GM18858 (cell line): ENCODE results near the gene ARHGAP1.
"Not testable (repeated sequence)": the region's sequence is repeated elsewhere in the genome, so short reads cannot be mapped to it uniquely, and the experiment has no call there.

Experiments
- ATAC-seq: cut with Tn5 transposase; IDR thresholded peaks from one replicate; pipeline ENCODE4 v1.9.1; 2021; ENCODE audit not compliant: unreplicated experiment

The ARHGAP1 gene

GRCh38 chr11:46675288-46675851 is 25.0 kb downstream of the ARHGAP1 start:
- ATAC-seq: no peak

GRCh38 chr11:46674463-46675287 is 25.7 kb downstream of the ARHGAP1 start:
- ATAC-seq: no peak

GRCh38 chr11:46673713-46674462 is 26.5 kb downstream of the ARHGAP1 start:
- ATAC-seq: no peak

DNA sequence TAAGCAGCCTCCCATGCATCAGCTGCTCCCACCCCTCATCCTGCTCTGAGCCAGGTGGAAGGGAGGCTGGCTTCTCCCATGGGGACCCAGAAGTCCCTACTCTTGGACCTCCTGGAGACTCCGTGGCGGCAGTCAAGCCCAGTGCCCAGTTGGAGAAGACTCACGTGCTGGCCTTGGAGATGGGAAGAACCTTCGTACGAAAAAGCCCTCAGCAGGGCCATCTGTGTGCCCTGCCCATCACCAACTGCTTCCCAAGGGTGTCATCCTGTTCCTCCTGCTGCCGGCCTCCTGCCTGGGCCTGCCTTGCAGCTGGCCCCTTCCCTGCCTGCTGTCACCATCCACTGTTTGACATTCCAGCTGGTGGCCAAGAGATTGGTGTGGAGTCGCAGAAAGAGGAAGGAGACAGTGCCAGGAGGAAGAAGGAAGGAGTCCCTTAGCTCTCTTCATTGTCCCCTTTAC is 28.0 kb downstream of the ARHGAP1 start:
- ATAC-seq: no peak

DNA sequence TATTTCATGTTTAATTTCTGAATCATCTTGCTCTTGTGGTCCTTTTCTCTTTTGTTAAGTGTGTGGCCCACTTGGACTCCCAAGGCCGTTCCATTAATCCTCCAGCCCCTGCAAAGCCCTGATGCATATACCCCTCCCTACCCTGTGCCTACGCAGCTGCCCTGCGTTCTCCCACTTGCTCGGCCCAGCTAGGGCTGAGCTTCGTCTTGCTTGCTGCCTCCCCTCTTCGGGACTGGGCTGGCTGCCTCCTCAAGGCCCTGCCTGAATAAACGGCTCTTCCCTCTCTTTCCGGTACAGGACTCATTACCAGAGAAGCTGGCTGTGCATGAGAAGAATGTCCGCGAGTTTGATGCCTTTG is 28.5 kb downstream of the ARHGAP1 start:
- ATAC-seq: no peak

DNA sequence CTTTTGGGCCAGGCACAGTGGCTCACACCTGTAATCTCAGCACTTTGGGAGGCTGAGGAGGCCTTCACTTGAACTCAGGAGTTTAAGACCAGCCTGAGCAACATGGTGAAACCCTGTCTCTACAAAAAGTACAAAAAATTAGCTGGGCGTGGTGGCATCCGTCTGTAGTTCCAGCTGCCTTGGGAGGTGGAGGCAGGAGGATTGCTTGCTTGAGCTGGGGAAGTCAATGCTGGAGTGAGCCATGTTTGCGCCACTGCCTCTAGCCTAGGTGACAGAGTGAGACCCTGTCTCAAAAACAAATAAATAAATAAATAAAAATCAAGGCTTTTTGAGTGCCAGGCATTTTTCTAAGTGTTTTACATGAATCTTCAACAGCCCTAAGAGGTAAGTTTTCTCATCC is 29.9 kb downstream of the ARHGAP1 start:
- ATAC-seq: not testable (repeated sequence)

DNA sequence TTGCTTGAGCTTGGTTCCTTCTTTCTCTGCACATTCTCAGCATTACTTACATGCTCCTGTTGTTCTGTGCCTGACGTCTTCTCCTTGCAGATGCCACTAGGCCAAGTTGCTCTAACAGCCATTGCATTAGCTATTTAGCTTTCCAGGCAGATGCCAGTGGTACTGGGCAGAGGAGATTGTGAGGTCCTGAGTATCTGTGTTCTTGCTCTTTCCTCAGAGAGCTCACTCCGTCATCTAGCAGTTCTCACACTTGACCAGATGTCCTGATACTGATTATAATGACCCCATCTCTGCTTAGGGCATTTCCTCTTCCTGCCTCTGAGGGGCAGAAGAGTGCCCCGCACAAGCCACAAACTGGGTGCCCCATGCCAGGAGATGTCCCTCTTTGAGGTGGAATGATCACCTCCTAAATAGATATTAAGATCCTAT is 30.7 kb downstream of the ARHGAP1 start:
- ATAC-seq: no peak

GRCh38 chr11:46668480-46669085 is 31.8 kb downstream of the ARHGAP1 start:
- ATAC-seq: no peak

DNA sequence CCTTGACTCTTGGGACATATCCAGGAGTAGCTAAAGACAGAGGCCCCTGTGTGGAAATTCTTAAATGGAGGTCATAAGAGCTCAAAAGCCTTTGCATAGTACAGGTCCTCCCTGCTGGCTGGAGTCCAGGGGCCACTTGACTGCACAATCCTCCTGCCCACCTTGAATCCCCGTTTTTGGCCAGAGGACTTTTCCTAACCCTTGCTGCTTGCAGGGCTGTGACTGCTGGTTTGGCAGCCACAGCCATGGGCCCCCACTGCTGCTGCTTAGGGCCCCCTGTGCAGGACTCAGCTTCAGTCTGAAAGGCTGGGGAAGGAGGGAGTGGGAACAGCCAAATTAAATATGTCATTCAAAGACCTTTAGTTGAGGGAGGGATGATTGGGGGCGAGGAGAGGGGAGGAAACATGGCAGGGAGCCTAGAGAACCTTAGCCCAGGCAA is 33.4 kb downstream of the ARHGAP1 start:
- no peak for ATAC-seq

DNA sequence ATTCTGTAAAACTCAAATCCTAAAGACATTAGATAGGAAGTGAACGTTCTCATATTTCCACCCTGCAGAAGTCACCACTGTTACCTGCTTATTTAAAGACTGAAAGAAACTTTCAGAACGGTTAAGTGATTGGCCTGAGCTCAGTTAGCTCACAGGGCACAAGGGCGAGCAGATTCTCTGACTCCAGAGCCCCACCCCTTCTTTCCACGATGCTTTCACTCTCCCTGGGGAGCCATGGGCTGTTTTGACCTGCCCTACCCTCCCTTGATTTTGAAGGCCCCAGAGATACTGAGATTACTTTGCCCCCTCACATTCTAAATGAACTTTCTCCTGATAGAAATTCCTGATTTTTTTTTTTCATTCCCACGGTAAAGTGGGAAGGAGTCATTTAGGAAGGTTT is 33.9 kb downstream of the ARHGAP1 start:
- no peak for ATAC-seq

DNA sequence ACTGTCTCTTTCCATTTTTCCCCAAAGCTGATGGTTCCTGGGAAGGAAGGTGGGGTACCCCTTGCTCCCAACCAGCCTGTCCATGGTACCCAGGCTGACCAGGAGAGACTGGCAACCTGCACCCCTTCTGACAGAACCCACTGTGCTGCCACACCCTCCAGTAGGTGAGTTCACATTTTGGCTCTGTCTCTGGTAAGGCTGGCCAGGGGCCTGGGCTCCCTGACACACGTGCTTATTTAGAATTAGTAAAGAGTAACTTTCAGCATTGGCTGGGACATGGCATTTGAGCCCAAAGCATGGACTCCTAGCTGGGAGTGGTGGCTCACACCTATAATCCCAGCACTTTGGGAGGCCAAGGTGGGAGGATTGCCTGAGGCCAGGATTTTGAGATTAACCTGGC is 35.1 kb downstream of the ARHGAP1 start:
- ATAC-seq: no peak

- ATAC-seq: no peak
Measured at GRCh38 chr11:46664612-46665011, 35.8 kb downstream of the ARHGAP1 start.

DNA sequence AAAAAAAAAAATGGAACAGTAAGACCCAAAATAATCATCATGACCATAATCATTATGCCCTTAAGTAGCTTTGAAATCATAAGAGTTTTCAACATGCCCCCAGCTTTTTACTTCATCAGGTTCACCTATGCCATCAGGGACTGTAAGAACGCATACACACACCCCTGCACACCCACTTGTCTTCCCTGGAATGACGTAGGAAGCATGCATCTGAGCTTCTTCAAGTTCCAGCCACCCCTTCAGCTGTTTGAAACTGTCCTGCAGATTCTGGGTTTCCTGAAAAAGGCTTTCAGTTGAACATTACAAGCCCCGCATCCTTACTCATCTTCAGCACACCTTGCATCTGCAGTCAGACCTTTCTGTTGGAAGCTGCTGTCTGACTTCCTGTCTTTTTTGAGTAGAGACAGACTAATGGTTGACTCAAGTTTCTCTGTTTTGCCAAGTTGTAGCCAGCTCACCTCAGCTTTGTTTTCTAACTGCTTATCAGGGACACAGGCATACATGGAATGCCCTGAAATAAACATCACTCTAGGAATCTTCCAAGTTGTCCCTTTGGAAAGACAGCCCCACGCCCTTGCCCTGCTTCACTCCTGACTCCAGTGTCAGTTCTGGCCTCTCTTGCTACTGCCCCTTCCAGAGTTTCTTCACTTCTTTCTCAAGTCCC is 37.0 kb downstream of the ARHGAP1 start:
- ATAC-seq: no peak

GRCh38 chr11:46662366-46662765 is 38.1 kb downstream of the ARHGAP1 start:
- no peak for ATAC-seq

DNA sequence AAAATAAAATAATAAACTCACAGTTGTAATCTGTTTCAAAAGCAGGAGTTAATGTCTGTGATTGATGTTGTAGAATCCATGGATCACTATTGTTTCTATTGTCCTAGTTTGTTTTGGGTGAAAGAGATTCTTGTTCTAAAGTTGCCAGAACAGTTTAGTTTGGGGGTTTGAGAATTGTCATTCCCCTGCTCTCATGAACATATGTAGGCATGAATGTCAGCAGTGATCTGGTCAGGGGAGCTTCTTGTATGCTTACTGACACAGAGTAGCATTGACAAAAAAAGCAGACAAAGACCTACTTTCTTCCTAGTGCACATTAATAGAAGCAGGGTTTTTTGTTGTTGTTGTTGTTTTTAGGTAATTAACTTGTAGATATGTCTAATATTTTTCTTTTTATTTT is 38.6 kb downstream of the ARHGAP1 start:
- ATAC-seq: no peak

DNA sequence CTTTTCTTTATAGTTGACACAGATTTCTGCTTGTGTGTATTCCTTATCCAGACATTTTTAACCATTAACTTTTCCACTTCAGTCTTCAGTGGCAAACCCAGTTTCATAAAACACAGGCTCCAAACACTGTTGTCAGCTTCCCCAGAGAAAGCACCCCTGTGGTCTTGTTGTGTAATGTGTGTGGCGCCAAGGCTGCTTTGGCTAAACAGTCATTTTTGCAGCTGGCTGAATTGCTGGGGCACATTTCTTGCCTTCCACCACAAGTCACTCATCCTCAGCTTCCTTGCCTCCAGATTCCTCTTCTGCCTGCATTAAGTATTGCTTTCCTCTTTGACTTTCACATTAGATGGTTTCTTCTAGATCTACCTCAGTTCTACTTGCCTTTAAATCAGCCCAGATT is 40.5 kb downstream of the ARHGAP1 start:
- ATAC-seq: no peak

DNA sequence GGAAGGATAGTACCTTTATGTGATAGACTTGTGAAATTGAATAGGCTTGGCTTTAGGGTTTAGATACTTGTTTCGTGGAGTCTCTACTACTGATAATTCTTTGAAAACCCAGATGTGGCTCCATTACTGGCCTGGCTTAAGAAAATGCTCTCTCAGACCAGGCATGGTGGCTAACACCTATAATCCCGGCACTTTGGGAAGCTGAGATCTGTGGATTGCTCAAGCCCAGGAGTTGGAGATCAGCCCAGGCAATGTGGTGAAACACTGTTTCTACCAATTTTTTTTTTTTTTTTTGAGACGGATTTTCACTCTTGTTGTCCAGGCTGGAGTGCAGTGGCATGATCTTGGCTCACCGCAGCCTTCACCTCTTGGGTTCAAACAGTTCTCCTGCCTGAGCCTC is 42.2 kb downstream of the ARHGAP1 start:
- ATAC-seq: no peak

DNA sequence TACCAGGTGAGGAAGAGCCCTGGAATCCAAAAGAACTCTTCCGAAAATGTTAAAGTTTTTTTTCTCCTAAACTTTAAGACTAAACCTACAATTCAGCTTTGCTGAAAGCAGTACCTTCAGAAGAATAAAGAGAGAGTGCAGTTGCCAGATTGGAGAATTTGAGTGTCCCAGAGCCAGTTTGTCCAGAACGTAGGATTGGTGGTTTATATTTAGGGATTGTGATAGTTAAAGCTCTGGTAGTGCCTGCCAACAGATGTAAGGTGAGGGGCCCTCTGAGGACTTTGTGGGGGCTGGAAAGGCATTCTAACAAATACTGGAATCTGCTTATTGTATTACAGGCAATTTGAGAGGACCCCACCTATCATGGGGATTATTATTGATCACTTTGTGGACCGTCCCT is 43.2 kb downstream of the ARHGAP1 start:
- no peak for ATAC-seq

- ATAC-seq: no peak
Measured at GRCh38 chr11:46655631-46656030, 44.8 kb downstream of the ARHGAP1 start.

DNA sequence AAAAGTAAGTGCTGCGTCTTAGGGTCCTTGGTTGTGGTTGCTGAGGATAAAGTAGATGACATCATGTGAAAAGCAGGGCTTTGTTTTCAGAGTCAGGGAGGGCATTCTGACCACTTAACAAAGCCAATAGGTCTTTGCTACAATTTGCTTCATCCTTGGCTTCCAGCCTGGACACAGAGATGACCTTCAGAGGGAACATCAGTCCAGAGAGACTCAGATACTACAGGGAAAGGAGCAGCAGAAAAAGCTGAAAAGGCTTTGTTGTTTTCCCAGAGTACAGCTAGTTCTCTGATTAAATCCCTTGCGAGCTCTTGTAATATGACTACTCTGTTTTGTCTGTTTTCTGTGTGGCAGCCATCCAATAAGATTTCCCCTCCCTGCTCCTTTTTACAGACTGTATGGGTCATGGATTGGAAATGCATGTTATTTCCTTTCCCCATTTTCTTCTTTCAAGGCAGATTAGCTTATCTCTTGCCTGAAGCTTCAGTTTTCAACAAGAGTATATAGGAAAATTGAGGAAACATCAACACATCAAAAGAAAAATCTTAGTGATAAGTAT is 51.2 kb downstream of the ARHGAP1 start:
- no peak for ATAC-seq

DNA sequence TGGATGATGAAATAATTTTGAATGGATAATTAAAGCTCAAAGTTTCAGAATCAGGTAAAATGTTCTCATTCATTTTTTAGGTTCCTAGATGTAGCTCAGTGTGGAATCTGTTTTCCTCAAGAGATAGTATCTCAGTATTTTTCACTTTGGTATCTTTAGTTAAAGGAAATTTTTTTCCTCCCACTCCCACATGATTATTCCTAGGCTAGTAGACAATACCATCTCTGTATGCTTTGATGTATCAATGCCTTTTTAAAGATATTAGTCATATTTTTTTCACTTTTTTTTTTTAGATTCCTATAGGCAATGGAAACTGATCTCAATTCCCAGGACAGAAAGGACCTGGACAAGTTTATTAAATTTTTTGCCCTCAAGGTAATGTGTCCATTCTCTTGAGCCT is 56.4 kb downstream of the ARHGAP1 start:
- no peak for ATAC-seq
